DMS153 (cell line): ENCODE measurements around the gene PAFAH1B2.
"Not testable (repeated sequence)": the region's sequence is repeated elsewhere in the genome, so short reads cannot be mapped to it uniquely, and the experiment has no call there.

Experiments
- DNase-seq: peaks from one replicate; lab custom pipeline; 2025; lab: John Stamatoyannopoulos, UW

Gene PAFAH1B2

GRCh38 chr11:117172724-117173421 is 28.8 kb downstream of the PAFAH1B2 start:
- DNase-seq: no peak

- DNase-seq: no peak
These were observed 31.0 kb downstream of the PAFAH1B2 start for GRCh38 chr11:117175104-117175503.

GRCh38 chr11:117175781-117176180 is 31.7 kb downstream of the PAFAH1B2 start:
- no peak for DNase-seq

- no peak for DNase-seq
These were observed 32.1 kb downstream of the PAFAH1B2 start for GRCh38 chr11:117176186-117176585.

GRCh38 chr11:117177534-117178209 is 33.6 kb downstream of the PAFAH1B2 start:
- no peak for DNase-seq

GRCh38 chr11:117178210-117179034 is 34.3 kb downstream of the PAFAH1B2 start, which contains the start of gene SIDT2:
TSS of gene SIDT2 (plus strand) at chr11:117178743. CDS start at chr11:117179264, 521 bp downstream.
- peak; percentile 84 for DNase-seq

- peak; percentile 8 for DNase-seq
These were observed 35.2 kb downstream of the PAFAH1B2 start for GRCh38 chr11:117179048-117179999.

- DNase-seq: no peak
These were observed 35.9 kb downstream of the PAFAH1B2 start for GRCh38 chr11:117180020-117180419.

- DNase-seq: no peak
These were observed 36.8 kb downstream of the PAFAH1B2 start for GRCh38 chr11:117180661-117181585.

GRCh38 chr11:117181586-117182550 is 37.8 kb downstream of the PAFAH1B2 start:
- no peak for DNase-seq

GRCh38 chr11:117182551-117182935 is 38.5 kb downstream of the PAFAH1B2 start:
- DNase-seq: no peak

- DNase-seq: not testable (repeated sequence)
These were observed 39.1 kb downstream of the PAFAH1B2 start for GRCh38 chr11:117183178-117183577.

GRCh38 chr11:117183724-117184349 is 39.8 kb downstream of the PAFAH1B2 start:
- DNase-seq: no peak

GRCh38 chr11:117185736-117186430 is 41.8 kb downstream of the PAFAH1B2 start:
- DNase-seq: no peak

- no peak for DNase-seq
These were observed 42.3 kb downstream of the PAFAH1B2 start for GRCh38 chr11:117186431-117186761.

- no peak for DNase-seq
These were observed 42.9 kb downstream of the PAFAH1B2 start for GRCh38 chr11:117187007-117187406.

- DNase-seq: no peak
These were observed 43.3 kb downstream of the PAFAH1B2 start for GRCh38 chr11:117187428-117187798.

- DNase-seq: no peak
These were observed 43.9 kb downstream of the PAFAH1B2 start for GRCh38 chr11:117187799-117188481.
